Fibroblast of lung (primary cell): ENCODE data around the gene ATG4C.
"Not testable (repeated sequence)": the region's sequence is repeated elsewhere in the genome, so short reads cannot be mapped to it uniquely, and the experiment has no call there.

Experiments used
- EZH2 ChIP-seq: IDR thresholded peaks from 2 replicates; pipeline ENCODE4 v1.5.1; 2012; ENCODE audit warnings: low read length, control low read depth, mild to moderate bottlenecking; ENCODE audit errors: missing control alignments
- TF ChIP-seq, protein P1 (sequence below), 2 donors: IDR thresholded peaks in 1 of 2; conservative IDR thresholded peaks in 1 of 2; 1 replicate in 1 of 2; 2 replicates in 1 of 2; pipeline ENCODE4 v1.5.1; 2011 to 2012; ENCODE audit warnings: low read length in 2 of 2, control low read depth in 1 of 2, inconsistent platforms in 1 of 2, low read depth in 1 of 2, mild to moderate bottlenecking in 1 of 2

DNA sequence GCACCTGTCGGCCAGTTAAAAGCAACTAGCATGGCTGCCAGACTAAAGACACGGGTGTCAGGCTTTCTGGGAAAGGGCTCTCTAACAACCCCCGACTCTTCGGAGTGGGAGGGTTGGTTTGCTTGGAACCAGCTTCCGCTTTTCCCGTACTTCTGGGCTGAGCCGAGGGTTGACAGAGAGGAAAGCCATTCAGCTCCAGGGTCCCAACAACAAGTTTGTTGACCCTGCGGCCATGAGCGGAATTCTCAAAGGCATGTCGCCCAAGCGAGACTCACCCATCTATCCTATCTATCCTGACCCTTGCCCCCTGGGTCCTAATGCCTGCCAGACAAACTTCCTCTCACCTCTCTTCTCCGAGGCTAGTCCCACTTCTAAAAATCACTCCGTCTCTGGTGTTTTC, 29.0 kb upstream of the ATG4C start:
- TF ChIP-seq EZH2, result not testable (repeated sequence)
- TF ChIP-seq, protein P1, sequence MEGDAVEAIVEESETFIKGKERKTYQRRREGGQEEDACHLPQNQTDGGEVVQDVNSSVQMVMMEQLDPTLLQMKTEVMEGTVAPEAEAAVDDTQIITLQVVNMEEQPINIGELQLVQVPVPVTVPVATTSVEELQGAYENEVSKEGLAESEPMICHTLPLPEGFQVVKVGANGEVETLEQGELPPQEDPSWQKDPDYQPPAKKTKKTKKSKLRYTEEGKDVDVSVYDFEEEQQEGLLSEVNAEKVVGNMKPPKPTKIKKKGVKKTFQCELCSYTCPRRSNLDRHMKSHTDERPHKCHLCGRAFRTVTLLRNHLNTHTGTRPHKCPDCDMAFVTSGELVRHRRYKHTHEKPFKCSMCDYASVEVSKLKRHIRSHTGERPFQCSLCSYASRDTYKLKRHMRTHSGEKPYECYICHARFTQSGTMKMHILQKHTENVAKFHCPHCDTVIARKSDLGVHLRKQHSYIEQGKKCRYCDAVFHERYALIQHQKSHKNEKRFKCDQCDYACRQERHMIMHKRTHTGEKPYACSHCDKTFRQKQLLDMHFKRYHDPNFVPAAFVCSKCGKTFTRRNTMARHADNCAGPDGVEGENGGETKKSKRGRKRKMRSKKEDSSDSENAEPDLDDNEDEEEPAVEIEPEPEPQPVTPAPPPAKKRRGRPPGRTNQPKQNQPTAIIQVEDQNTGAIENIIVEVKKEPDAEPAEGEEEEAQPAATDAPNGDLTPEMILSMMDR (conservative IDR thresholded peaks at IDR 0.05 in 1 of 2, IDR thresholded peaks at IDR 0.05 in 1 of 2; ENCODE audit: low read depth in 1 of 2, low read length in 2 of 2), result not testable (repeated sequence)
